Adrenal gland (tissue), 5 donors: ENCODE results near the gene EZR.

Experiments
- CTCF ChIP-seq, 6 experiments: fragments of 450-650 bp in 4 of 6; fragments of 200-600 bp in 2 of 6; sonication (generic) in 1 of 6; IDR thresholded peaks; 1 replicate in 5 of 6; 2 replicates in 1 of 6; pipeline versions ENCODE4 v1.5.1 to v1.8.0; 2016 to 2021; ENCODE audit warnings: antibody characterized with exemption in 6 of 6, mild to moderate bottlenecking in 2 of 6, moderate library complexity in 1 of 6
- POLR2A ChIP-seq, 2 donors: fragments of 450-650 bp; IDR thresholded peaks; one replicate each; pipeline ENCODE4 v1.6.1; 2017; ENCODE audit warnings: antibody characterized with exemption in 2 of 2, mild to moderate bottlenecking in 2 of 2, moderate library complexity in 1 of 2
- donor health status: DM: no; HTN: no; CAD: no.

- TF ChIP-seq CTCF (IDR thresholded peaks at IDR 0.05) (no peak), POLR2A (IDR thresholded peaks at IDR 0.05) (no peak)
These were observed 29.3 kb upstream of the EZR start for GRCh38 chr6:158848490-158848895.
